HUES6 (cell line): ENCODE data around the gene MSH3.

Experiments
- H3K27ac ChIP-seq: 2 replicates; pipeline ENCODE4 v1.7.0; 2013; ENCODE audit warnings: low read depth, mild to moderate bottlenecking, low read length, inconsistent platforms
- H3K27me3 ChIP-seq: 2 replicates; pipeline ENCODE4 v1.6.1; 2013; ENCODE audit warnings: low read length; ENCODE audit not compliant: control insufficient read depth, insufficient read depth
- H3K36me3 ChIP-seq: 2 replicates; pipeline ENCODE4 v1.6.1; 2013; ENCODE audit warnings: low read length; ENCODE audit not compliant: control insufficient read depth, insufficient read depth
- H3K4me1 ChIP-seq: 2 replicates; pipeline ENCODE4 v1.6.1; 2013; ENCODE audit warnings: low read length; ENCODE audit not compliant: control insufficient read depth, insufficient read depth
- H3K4me3 ChIP-seq: 2 replicates; pipeline ENCODE4 v1.5.1; 2013; ENCODE audit warnings: low read depth, low read length
- H3K9ac ChIP-seq: one replicate; pipeline ENCODE4 v1.6.1; 2013; ENCODE audit warnings: mild to moderate bottlenecking, low read length
- H3K9me3 ChIP-seq: 2 replicates; pipeline ENCODE4 v1.6.1; 2013; ENCODE audit warnings: low read depth, low read length; ENCODE audit not compliant: control insufficient read depth, insufficient read depth

Gene MSH3

GRCh38 chr5:80625230-80625629 lies 29.2 kb upstream of the MSH3 start:
- no peak overlapping the region for H3K4me3 ChIP-seq
- no peak overlapping the region for H3K27ac ChIP-seq
- no peaks in the 10 kb centered on the region for H3K9me3 ChIP-seq
- H3K27me3 ChIP-seq = no peaks in the 10 kb centered on the region
- H3K36me3 ChIP-seq = peaks cover 12% of the 10 kb centered on the region
- no peak overlapping the region for H3K9ac ChIP-seq
- H3K4me1 ChIP-seq = no peaks in the 10 kb centered on the region

GRCh38 chr5:80629281-80629680 lies 25.2 kb upstream of the MSH3 start:
- Histone ChIP-seq H3K4me3 (no peak overlapping the region), H3K4me1 (no peaks in the 10 kb centered on the region), H3K9me3 (no peaks in the 10 kb centered on the region), H3K27ac (no peak overlapping the region), H3K27me3 (no peaks in the 10 kb centered on the region), H3K9ac (no peak overlapping the region), H3K36me3 (peaks cover 35% of the 10 kb centered on the region)

GRCh38 chr5:80631278-80632259 lies 22.9 kb upstream of the MSH3 start:
- Histone ChIP-seq H3K9ac (no peak overlapping the region), H3K36me3 (peaks cover 47% of the 10 kb centered on the region), H3K27me3 (no peaks in the 10 kb centered on the region), H3K9me3 (no peaks in the 10 kb centered on the region), H3K27ac (no peak overlapping the region), H3K4me3 (no peak overlapping the region), H3K4me1 (no peaks in the 10 kb centered on the region)

- Histone ChIP-seq H3K4me3 (no peak overlapping the region), H3K27me3 (no peaks in the 10 kb centered on the region), H3K9ac (no peak overlapping the region), H3K4me1 (no peaks in the 10 kb centered on the region), H3K9me3 (no peaks in the 10 kb centered on the region), H3K27ac (no peak overlapping the region), H3K36me3 (peaks cover 55% of the 10 kb centered on the region)
Observed at GRCh38 chr5:80632700-80633099, 21.8 kb upstream of the MSH3 start.

GRCh38 chr5:80634193-80634592 lies 20.3 kb upstream of the MSH3 start:
- no peaks in the 10 kb centered on the region for H3K9me3 ChIP-seq
- no peaks in the 10 kb centered on the region for H3K4me1 ChIP-seq
- peaks cover 64% of the 10 kb centered on the region for H3K36me3 ChIP-seq
- no peak overlapping the region for H3K9ac ChIP-seq
- no peak overlapping the region for H3K27ac ChIP-seq
- H3K4me3 ChIP-seq = no peak overlapping the region
- H3K27me3 ChIP-seq = no peaks in the 10 kb centered on the region

- Histone ChIP-seq H3K9ac (no peak overlapping the region), H3K36me3 (peaks cover 88% of the 10 kb centered on the region), H3K4me1 (no peaks in the 10 kb centered on the region), H3K27ac (no peak overlapping the region), H3K9me3 (no peaks in the 10 kb centered on the region), H3K4me3 (no peak overlapping the region), H3K27me3 (no peaks in the 10 kb centered on the region)
Observed at GRCh38 chr5:80641353-80641752, 13.1 kb upstream of the MSH3 start.

GRCh38 chr5:80644900-80645299 lies 9.6 kb upstream of the MSH3 start:
- H3K27ac ChIP-seq = no peak overlapping the region
- H3K9me3 ChIP-seq = no peaks in the 10 kb centered on the region
- H3K4me1 ChIP-seq = no peaks in the 10 kb centered on the region
- no peaks in the 10 kb centered on the region for H3K27me3 ChIP-seq
- no peak overlapping the region for H3K9ac ChIP-seq
- no peak overlapping the region for H3K4me3 ChIP-seq
- H3K36me3 ChIP-seq = peaks cover 58% of the 10 kb centered on the region

- Histone ChIP-seq H3K27ac (no peak overlapping the region), H3K27me3 (no peaks in the 10 kb centered on the region), H3K36me3 (peaks cover 39% of the 10 kb centered on the region), H3K9me3 (no peaks in the 10 kb centered on the region), H3K4me3 (no peak overlapping the region), H3K4me1 (no peaks in the 10 kb centered on the region), H3K9ac (no peak overlapping the region)
Observed at GRCh38 chr5:80646926-80647325, 7.5 kb upstream of the MSH3 start.

GRCh38 chr5:80653502-80653901 lies 950 bp upstream of the MSH3 start:
- Histone ChIP-seq H3K4me3 (peak overlapping the region; percentile 92), H3K9ac (peak overlapping the region; percentile 97), H3K27me3 (no peaks in the 10 kb centered on the region), H3K9me3 (no peaks in the 10 kb centered on the region), H3K4me1 (peaks cover 22% of the 10 kb centered on the region), H3K27ac (no peak overlapping the region; the same call in 1 of the 2 replicates), H3K36me3 (peaks cover 12% of the 10 kb centered on the region)

- H3K9me3 ChIP-seq = no peaks in the 10 kb centered on the region
- H3K27me3 ChIP-seq = no peaks in the 10 kb centered on the region
- H3K4me1 ChIP-seq = peaks cover 22% of the 10 kb centered on the region
- peak overlapping the region; percentile 92 for H3K4me3 ChIP-seq
- H3K9ac ChIP-seq = peak overlapping the region; percentile 97
- peak overlapping the region; percentile 90; the same call in 1 of the 2 replicates for H3K27ac ChIP-seq
- peaks cover 13% of the 10 kb centered on the region for H3K36me3 ChIP-seq
Observed at GRCh38 chr5:80654054-80654390, 430 bp upstream of the MSH3 start.

- Histone ChIP-seq H3K4me1 (peaks cover 22% of the 10 kb centered on the region), H3K27ac (peak overlapping the region; percentile 43; the same call in 1 of the 2 replicates), H3K9ac (peak overlapping the region; percentile 61), H3K27me3 (no peaks in the 10 kb centered on the region), H3K9me3 (no peaks in the 10 kb centered on the region), H3K4me3 (peak overlapping the region; percentile 92), H3K36me3 (peaks cover 25% of the 10 kb centered on the region)
Observed at GRCh38 chr5:80655231-80655774, 851 bp downstream of the MSH3 start.
